NB4 (cell line): Measurements from ENCODE around the gene PLPPR1.

ENCODE experiments used
- CTCF ChIP-seq: IDR thresholded peaks from one replicate; pipeline ENCODE4 v1.5.1; 2012; ENCODE audit warnings: low read depth, low read length
- MAX ChIP-seq: IDR thresholded peaks from 2 replicates; pipeline ENCODE4 v1.6.1; 2011; ENCODE audit warnings: low read depth, low read length
- MYC ChIP-seq: IDR thresholded peaks from 2 replicates; pipeline ENCODE4 v1.6.1; 2011; ENCODE audit warnings: low read depth, low read length
- POLR2A ChIP-seq: IDR thresholded peaks from 2 replicates; pipeline ENCODE4 v1.6.1; 2011; ENCODE audit warnings: mild to moderate bottlenecking; ENCODE audit not compliant: insufficient read length; ENCODE audit errors: extremely low read depth

DNA sequence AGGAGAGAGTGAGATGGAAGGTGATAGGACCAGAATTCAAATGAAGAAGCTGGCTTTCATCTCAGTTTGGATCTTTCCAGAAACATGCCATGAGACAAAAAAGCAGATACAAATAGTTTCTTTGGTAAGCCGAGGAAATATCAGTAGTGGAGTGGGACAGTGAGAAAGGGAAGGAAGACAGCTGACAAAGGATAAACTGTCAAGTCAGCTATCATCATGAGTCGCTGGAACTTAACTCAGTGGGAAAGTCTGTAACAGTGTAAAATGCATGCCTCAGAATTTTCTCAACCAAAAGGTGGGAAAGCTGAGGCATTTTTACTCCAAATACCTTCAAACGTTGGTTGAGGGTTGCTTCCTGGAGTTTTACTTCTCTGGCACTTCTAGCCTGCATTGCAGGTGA is 129.8 kb downstream of the PLPPR1 start:
- TF ChIP-seq CTCF (no peak), POLR2A (no peak), MAX (no peak), MYC (no peak)
